K562 (cell line): ENCODE results near the gene ABLIM1. TPM values are rescaled to one million over a fixed set of nuclear protein-coding genes. Genes with fewer than 3 reads are reported as not detected.

Experiments used
- CC2D1A ChIP-seq: fragments of 450-650 bp; IDR thresholded peaks from 2 replicates; pipeline ENCODE4 v1.6.1; 2017; ENCODE audit warnings: mild to moderate bottlenecking
- E2F4 ChIP-seq: sonication (generic); formaldehyde crosslinking; IDR thresholded peaks from 2 replicates; pipeline ENCODE4 v1.8.0; 2022; ENCODE audit warnings: mild to moderate bottlenecking, low read depth, missing genetic modification reagents
- MLLT1 ChIP-seq, 2 experiments: fragments of 450-650 bp; IDR thresholded peaks; 2 replicates each; pipeline ENCODE4 v1.6.1; 2016
- PHTF2 ChIP-seq: fragments of 250-450 bp; sonication (Bioruptor Pico); IDR thresholded peaks from 2 replicates; pipeline ENCODE4 v1.5.0; 2021; ENCODE audit warnings: mild to moderate bottlenecking
- RNF2 ChIP-seq: sonication (generic); IDR thresholded peaks from 2 replicates; pipeline ENCODE4 v1.6.1; 2016
- SAFB ChIP-seq: fragments of 200-400 bp; formaldehyde crosslinking; IDR thresholded peaks from 2 replicates; pipeline ENCODE4 v1.6.1; 2017; ENCODE audit warnings: low read depth, low read length, borderline replicate concordance
- SIN3B ChIP-seq: fragments of 450-650 bp; IDR thresholded peaks from 2 replicates; pipeline ENCODE4 v1.6.1; 2017; ENCODE audit warnings: low read depth, mild to moderate bottlenecking, moderate library complexity
- TFE3 ChIP-seq: fragments of 450-650 bp; formaldehyde crosslinking; IDR thresholded peaks from 2 replicates; pipeline ENCODE4 v1.4.0; 2020; ENCODE audit warnings: mild to moderate bottlenecking, mixed read lengths
- ZBTB26 ChIP-seq: fragments of 450-650 bp; formaldehyde crosslinking; IDR thresholded peaks from 2 replicates; pipeline ENCODE4 v1.4.0; 2022; ENCODE audit warnings: missing genetic modification characterization
- ZNF395 ChIP-seq: fragments of 200-800 bp; sonication (Bioruptor generic); IDR thresholded peaks from 2 replicates; pipeline ENCODE4 v1.6.1; 2017; ENCODE audit warnings: missing genetic modification characterization, missing compliant biosample characterization
- ZNF57 ChIP-seq: fragments of 450-650 bp; formaldehyde crosslinking; IDR thresholded peaks from 2 replicates; pipeline ENCODE4 v1.4.0; 2020; ENCODE audit warnings: mild to moderate bottlenecking, moderate library complexity
- polyA plus RNA-seq, 8 experiments: library from polyadenylated mRNA; depleted of rRNA in 4 of 8; stranded (reverse) in 5 of 8; unstranded in 3 of 8; fragments of >200 nt; fragmentation: Nextera tagmentation in 2 of 8; fragmentation: Illumina TruSeq in 1 of 8; extraction: Ambion mirVana in 2 of 8; extraction: Trizol in 1 of 8; gene quantifications; 2 replicates each; pipeline versions ENCODE4 v1.2.1 to v1.2.3, GENCODE V29; 2011 to 2014; ENCODE audit warnings: inconsistent platforms in 1 of 8, missing spikeins in 1 of 8
- total RNA-seq, 7 experiments: library from RNA; depleted of rRNA in 6 of 7; stranded (reverse); fragments of >200 nt in 6 of 7; fragmentation: Illumina TruSeq in 2 of 7; extraction: Trizol in 2 of 7; gene quantifications; 2 replicates each; pipeline versions ENCODE4 v1.2.1 to v1.2.3, GENCODE V29; 2011 to 2021; ENCODE audit warnings: low replicate concordance in 1 of 7

Gene ABLIM1
- total and polyA plus RNA-seq, 9 of the 15 experiments (the other 6 are each of a cell fraction or from before 2014, with no cell fraction given), result 0.07 to 0.49 (median 0.14) TPM; not detected in 6

GRCh38 chr10:114616103-114616502 is 42.0 kb downstream of the ABLIM1 start (continued):
- TF ChIP-seq ZNF395 (CRISPR knock-in tag) (no peak), PHTF2 (no peak), ZBTB26 (CRISPR knock-in tag) (no peak), MLLT1 (IDR thresholded peaks at IDR 0.05) (no peak), SIN3B (no peak), CC2D1A (no peak), E2F4 (no peak), SAFB (no peak), ZNF57 (no peak), RNF2 (no peak), TFE3 (CRISPR knock-in tag) (no peak)
